ENCODE data around the gene ALOX5AP. TPM values are rescaled to one million over a fixed set of nuclear protein-coding genes. Genes with fewer than 3 reads are reported as not detected.

ALOX5AP gene
- total RNA-seq, 1 experiment from 2014 or later = not detected

DNA sequence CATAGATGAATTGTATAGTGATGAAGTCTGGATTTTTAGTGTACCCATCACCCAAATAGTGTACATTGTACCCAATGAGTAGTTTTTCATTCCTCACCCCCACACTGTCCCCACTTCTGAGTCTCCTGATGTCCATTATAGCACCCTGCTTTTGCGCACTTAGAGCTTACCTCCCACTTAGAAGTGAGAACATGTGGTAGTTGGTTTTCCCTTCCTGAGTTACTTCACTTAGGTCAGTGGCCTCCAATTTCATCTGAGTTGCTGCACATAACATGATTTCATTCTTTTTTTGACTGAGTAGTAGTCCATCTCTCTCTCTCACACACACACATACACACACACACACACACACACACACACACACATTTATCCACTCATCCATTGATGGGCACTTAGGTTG, 43.2 kb upstream of the ALOX5AP start:
- DNase-seq (ENCODE audit: low spot score) = no peak
- H3K4me1 Mint-ChIP-seq = peaks cover 30% of the 10 kb centered on the region
- 0 out of 2 replicates have a peak, but pooled peaks cover 3% of the 10 kb centered on the region for H3K27me3 Mint-ChIP-seq (ENCODE audit: low read depth)
- H3K4me3 Mint-ChIP-seq = no peak overlapping the region
- ATAC-seq = no peak
- no peak overlapping the region for H3K27ac Mint-ChIP-seq
- ChIA-PET CTCF (interaction anchor here (0.5 kb wide), 1 partner anchor 8 kb away, joined by 4 read pairs; no protein-coding TSS in a partner anchor), POLR2A (no interaction called here)
- peaks cover 9% of the 10 kb centered on the region for H3K9me3 Mint-ChIP-seq
- no peak for TF ChIP-seq ZNF232 (CRISPR knock-in tag; IDR thresholded peaks at IDR 0.05)
- TF ChIP-seq, protein P1, sequence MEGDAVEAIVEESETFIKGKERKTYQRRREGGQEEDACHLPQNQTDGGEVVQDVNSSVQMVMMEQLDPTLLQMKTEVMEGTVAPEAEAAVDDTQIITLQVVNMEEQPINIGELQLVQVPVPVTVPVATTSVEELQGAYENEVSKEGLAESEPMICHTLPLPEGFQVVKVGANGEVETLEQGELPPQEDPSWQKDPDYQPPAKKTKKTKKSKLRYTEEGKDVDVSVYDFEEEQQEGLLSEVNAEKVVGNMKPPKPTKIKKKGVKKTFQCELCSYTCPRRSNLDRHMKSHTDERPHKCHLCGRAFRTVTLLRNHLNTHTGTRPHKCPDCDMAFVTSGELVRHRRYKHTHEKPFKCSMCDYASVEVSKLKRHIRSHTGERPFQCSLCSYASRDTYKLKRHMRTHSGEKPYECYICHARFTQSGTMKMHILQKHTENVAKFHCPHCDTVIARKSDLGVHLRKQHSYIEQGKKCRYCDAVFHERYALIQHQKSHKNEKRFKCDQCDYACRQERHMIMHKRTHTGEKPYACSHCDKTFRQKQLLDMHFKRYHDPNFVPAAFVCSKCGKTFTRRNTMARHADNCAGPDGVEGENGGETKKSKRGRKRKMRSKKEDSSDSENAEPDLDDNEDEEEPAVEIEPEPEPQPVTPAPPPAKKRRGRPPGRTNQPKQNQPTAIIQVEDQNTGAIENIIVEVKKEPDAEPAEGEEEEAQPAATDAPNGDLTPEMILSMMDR (IDR thresholded peaks at IDR 0.05) = no peak
- peaks cover 2% of the 10 kb centered on the region; the same call in 1 of the 2 replicates for H3K36me3 Mint-ChIP-seq

DNA sequence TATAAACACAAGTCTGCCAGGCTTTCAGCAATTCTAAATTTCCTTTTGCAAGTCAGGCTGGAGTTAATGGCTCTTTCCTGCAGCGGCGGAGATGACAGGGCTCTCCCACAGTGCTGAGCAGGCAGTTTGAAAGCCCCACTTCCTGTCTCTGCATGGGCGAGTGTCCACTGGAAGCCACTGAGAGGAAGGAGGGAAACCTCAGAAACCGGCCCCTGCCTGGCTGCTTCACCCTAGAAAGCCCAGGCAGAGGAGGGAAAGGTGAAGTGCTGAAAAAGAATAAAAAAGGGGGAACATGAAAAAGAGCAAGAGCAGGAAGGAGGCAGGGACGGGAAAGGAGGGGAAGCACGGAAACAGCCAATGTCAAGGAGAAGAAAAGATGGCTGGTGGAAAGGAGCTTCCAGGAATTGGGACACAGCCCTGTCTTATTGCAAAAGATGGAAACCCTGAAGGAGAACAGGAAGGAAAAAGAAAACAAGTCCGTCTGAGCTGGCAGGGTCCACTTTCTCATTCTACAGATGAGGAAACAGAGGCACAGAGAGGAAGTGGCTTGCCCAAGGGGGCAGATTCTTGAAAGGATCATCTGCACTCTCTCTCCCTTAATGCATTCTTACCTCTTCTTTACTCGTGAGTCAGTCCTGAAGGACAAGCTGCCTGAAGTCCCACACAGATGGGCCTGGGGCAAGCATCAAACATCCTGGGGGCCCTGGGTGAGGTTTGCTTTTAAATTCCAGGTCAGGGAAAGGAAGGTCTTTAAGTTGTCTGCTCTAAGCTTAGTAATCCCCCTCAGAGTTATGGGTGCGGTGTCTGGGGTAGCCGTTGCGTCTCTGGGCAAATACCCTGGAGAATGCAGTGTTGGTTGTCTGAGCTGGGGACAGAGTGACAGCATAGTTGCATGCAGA, 38.8 kb upstream of the ALOX5AP start:
- peak; percentile 19 for DNase-seq (ENCODE audit: low spot score)
- H3K36me3 Mint-ChIP-seq = no peaks in the 10 kb centered on the region
- H3K27ac Mint-ChIP-seq = peak overlapping the region; percentile 63
- H3K9me3 Mint-ChIP-seq = no peaks in the 10 kb centered on the region
- TF ChIP-seq ZNF138 (CRISPR knock-in tag; conservative IDR thresholded peaks at IDR 0.05) = no peak
- no peak for TF ChIP-seq FOXP4 (CRISPR knock-in tag; IDR thresholded peaks at IDR 0.05)
- no peak for TF ChIP-seq SP1 (CRISPR knock-in tag; conservative IDR thresholded peaks at IDR 0.05)
- TF ChIP-seq TEAD4 (CRISPR knock-in tag; IDR thresholded peaks at IDR 0.05) = no peak
- peak; percentile 73; the same call in 1 of the 2 replicates for TF ChIP-seq ETV6 (CRISPR knock-in tag; IDR thresholded peaks at IDR 0.05)
- ATAC-seq = peak; percentile 87
- H3K27me3 Mint-ChIP-seq (ENCODE audit: low read depth) = no peaks in the 10 kb centered on the region
- no peak overlapping the region for H3K4me3 Mint-ChIP-seq
- POLR2A ChIA-PET = no interaction called here
- CTCF ChIA-PET = interaction anchor here (0.8 to 1.4 kb wide), 3 partner anchors 170 to 564 kb away, joined by 4 read pairs; no protein-coding TSS in a partner anchor
- peaks cover 31% of the 10 kb centered on the region for H3K4me1 Mint-ChIP-seq

GRCh38 chr13:30697177-30697953, 38.0 kb upstream of the ALOX5AP start:
- 0 out of 2 replicates have a peak, but pooled peaks have one; percentile 21 for ATAC-seq
- TF ChIP-seq E2F5 (CRISPR knock-in tag; IDR thresholded peaks at IDR 0.05) (no peak), HMGXB4 (CRISPR knock-in tag; IDR thresholded peaks at IDR 0.05) (no peak), MXD4 (CRISPR knock-in tag; IDR thresholded peaks at IDR 0.05; ENCODE audit: borderline replicate concordance) (no peak), ZNF121 (CRISPR knock-in tag; IDR thresholded peaks at IDR 0.05) (no peak), GTF2I (CRISPR knock-in tag; conservative IDR thresholded peaks at IDR 0.05) (no peak), TP53 (CRISPR knock-in tag; IDR thresholded peaks at IDR 0.05) (no peak), RELA (CRISPR knock-in tag; IDR thresholded peaks at IDR 0.05; ENCODE audit: borderline replicate concordance) (no peak)
- TF ChIP-seq, protein P2, sequence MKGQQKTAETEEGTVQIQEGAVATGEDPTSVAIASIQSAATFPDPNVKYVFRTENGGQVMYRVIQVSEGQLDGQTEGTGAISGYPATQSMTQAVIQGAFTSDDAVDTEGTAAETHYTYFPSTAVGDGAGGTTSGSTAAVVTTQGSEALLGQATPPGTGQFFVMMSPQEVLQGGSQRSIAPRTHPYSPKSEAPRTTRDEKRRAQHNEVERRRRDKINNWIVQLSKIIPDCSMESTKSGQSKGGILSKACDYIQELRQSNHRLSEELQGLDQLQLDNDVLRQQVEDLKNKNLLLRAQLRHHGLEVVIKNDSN (CRISPR knock-in tag; IDR thresholded peaks at IDR 0.05) = no peak
- ChIA-PET POLR2A (no interaction called here), CTCF (interaction anchor here (0.8 to 1.4 kb wide), 3 partner anchors 169 to 565 kb away, joined by 4 read pairs; no protein-coding TSS in a partner anchor)
- H3K27ac Mint-ChIP-seq = no peak overlapping the region
- no peaks in the 10 kb centered on the region for H3K9me3 Mint-ChIP-seq
- H3K4me1 Mint-ChIP-seq = peaks cover 31% of the 10 kb centered on the region
- DNase-seq (ENCODE audit: low spot score) = no peak
- H3K36me3 Mint-ChIP-seq = no peaks in the 10 kb centered on the region
- no peaks in the 10 kb centered on the region for H3K27me3 Mint-ChIP-seq (ENCODE audit: low read depth)
- H3K4me3 Mint-ChIP-seq = no peak overlapping the region
